Measurements from ENCODE around the gene TMUB2. TPM values are rescaled to one million over a fixed set of nuclear protein-coding genes. Genes with fewer than 3 reads are reported as not detected.

The TMUB2 gene
- total and polyA plus RNA-seq, 9 of the 15 experiments (the other 6 are each of a cell fraction or from before 2014, with no cell fraction given), result 4.1 to 29.8 (median 16.3) TPM

GRCh38 chr17:44186307-44187130 is at the start of gene TMUB2 (continued):
- TF ChIP-seq DPF2 (IDR thresholded peaks at IDR 0.05), result peak; percentile 77
- no peak for TF ChIP-seq SRSF9 (IDR thresholded peaks at IDR 0.05; ENCODE audit: borderline replicate concordance, low read depth, low read length)
- peak; percentile 83 for TF ChIP-seq PML (IDR thresholded peaks at IDR 0.05; ENCODE audit: low read length)
- TF ChIP-seq UBTF (IDR thresholded peaks at IDR 0.05; ENCODE audit: borderline replicate concordance in 1 of 2, low read depth in 2 of 2, low read length in 2 of 2), result 0 out of 4 replicates have a peak, but pooled peaks of 1 of the 2 experiments have one; percentile 15
- TF ChIP-seq ZNF143 (CRISPR knock-in tag; IDR thresholded peaks at IDR 0.05), result peak; percentile 63
- peak; percentile 78 for TF ChIP-seq TAF1 (IDR thresholded peaks at IDR 0.05; ENCODE audit: control insufficient read depth, extremely low read depth, insufficient read depth, low read length, severe bottlenecking)
- no peak for TF ChIP-seq SMARCB1 (IDR thresholded peaks at IDR 0.05; ENCODE audit: insufficient read length, low read depth)
- TF ChIP-seq ZHX1 (conservative IDR thresholded peaks at IDR 0.05; ENCODE audit: low read length), result no peak
- peak; percentile 82; the same call in 1 of the 2 replicates for TF ChIP-seq ZBED1 (IDR thresholded peaks at IDR 0.05)
- TF ChIP-seq ELF2 (CRISPR knock-in tag; IDR thresholded peaks at IDR 0.05), result peak; percentile 93
- no peak for TF ChIP-seq ZNF384 (IDR thresholded peaks at IDR 0.05; ENCODE audit: low read depth, low read length)
- no peak for TF ChIP-seq SNRNP70 (optimal IDR thresholded peaks at IDR 0.05; ENCODE audit: low read depth, low read length)
- TF ChIP-seq ZNF785 (CRISPR knock-in tag; IDR thresholded peaks at IDR 0.05), result no peak
- TF ChIP-seq IFI16 (CRISPR knock-in tag; IDR thresholded peaks at IDR 0.05), result no peak
- no peak for TF ChIP-seq RREB1 (CRISPR knock-in tag; IDR thresholded peaks at IDR 0.05)
- peak in 1 of 2 experiments; percentile 77; a peak in 3 of 4 replicates for TF ChIP-seq MAZ (CRISPR knock-in tag; conservative IDR thresholded peaks at IDR 0.05 in 1 of 2, IDR thresholded peaks at IDR 0.05 in 1 of 2)
- TF ChIP-seq POLR2A (conservative IDR thresholded peaks at IDR 0.05), result peak; percentile 93

All from K562 (cell line).